Esophagus (tissue), 2 donors: Measurements from ENCODE around the gene AP2A1. TPM values are rescaled to one million over a fixed set of nuclear protein-coding genes. Genes with fewer than 3 reads are reported as not detected.
"Not testable (repeated sequence)": the region's sequence is repeated elsewhere in the genome, so short reads cannot be mapped to it uniquely, and the experiment has no call there.

ENCODE experiments used
- H3K27ac ChIP-seq, 2 donors: one replicate each; pipeline ENCODE4 v1.5.1; 2013; ENCODE audit warnings: low read depth in 2 of 2, mild to moderate bottlenecking in 2 of 2, inconsistent platforms in 1 of 2, low read length in 1 of 2, moderate library complexity in 1 of 2
- H3K27me3 ChIP-seq, 2 donors: one replicate each; pipeline ENCODE4 v1.6.1; 2013; ENCODE audit warnings: low read length in 2 of 2, control low read depth in 1 of 2, mild to moderate bottlenecking in 1 of 2; ENCODE audit not compliant: insufficient read depth in 2 of 2, control insufficient read depth in 1 of 2
- H3K36me3 ChIP-seq, 2 donors: one replicate each; pipeline ENCODE4 v1.6.1; 2013; ENCODE audit warnings: low read length in 1 of 2; ENCODE audit not compliant: control insufficient read depth in 2 of 2, insufficient read depth in 2 of 2
- H3K4me1 ChIP-seq, 2 donors: one replicate each; pipeline ENCODE4 v1.6.1; 2013; ENCODE audit warnings: low read length in 1 of 2; ENCODE audit not compliant: control insufficient read depth in 2 of 2, insufficient read depth in 2 of 2
- H3K4me3 ChIP-seq, 2 donors: one replicate each; pipeline ENCODE4 v1.5.1; 2013; ENCODE audit warnings: low read length in 2 of 2, mild to moderate bottlenecking in 2 of 2, low read depth in 1 of 2, moderate library complexity in 1 of 2
- H3K9me3 ChIP-seq, 2 donors: one replicate each; pipeline ENCODE4 v1.6.1; 2013; ENCODE audit warnings: mild to moderate bottlenecking in 2 of 2, low read depth in 1 of 2, low read length in 1 of 2, moderate library complexity in 1 of 2; ENCODE audit not compliant: control insufficient read depth in 2 of 2, insufficient read depth in 1 of 2
- WGBS, 2 donors: extraction: QIAGEN DNeasy Blood & Tissue Kit; methylation state at CpG; one replicate each; pipeline ENCODE4 v1.1.7; 2013; 5-methylcytosine and 5-hydroxymethylcytosine counted together
- polyA plus RNA-seq, 2 donors: library from polyadenylated mRNA; stranded (reverse); fragments of 200-250 nt; gene quantifications; one replicate each; pipeline ENCODE4 v1.2.3, GENCODE V29; 2013
- donor health status: healthy with polysubstance abuse.
- donor health status: Bipolar disorder and iron deficiency.

AP2A1 gene
- polyA plus RNA-seq, 2 donors, result 37.4 to 40.7 TPM

- H3K4me3 ChIP-seq, result peak overlapping the region in 1 of 2 donors; percentile 63
Measured at GRCh38 chr19:49814010-49814409, 47.2 kb downstream of the AP2A1 start.

DNA sequence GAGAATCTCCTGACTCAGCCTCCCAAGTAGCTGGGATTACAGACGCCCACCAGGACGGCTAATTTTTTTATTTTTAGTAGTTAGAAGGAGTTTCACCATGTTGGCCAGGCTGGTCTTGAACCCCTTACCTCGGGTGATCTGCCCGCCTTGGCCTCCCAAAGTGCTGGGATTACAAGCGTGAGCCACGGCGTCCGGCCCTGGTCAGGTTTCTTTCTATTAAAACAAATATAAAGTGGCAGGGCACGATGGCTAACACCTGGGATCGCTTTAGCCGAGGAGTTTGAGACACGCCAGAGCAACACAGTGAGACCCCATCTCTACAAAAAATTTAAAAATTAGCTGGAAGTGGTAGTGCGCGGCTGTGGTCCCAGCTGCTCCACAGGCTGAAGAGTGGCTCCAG, 49.8 kb downstream of the AP2A1 start:
- 69% methylated on average over 14 of the region's 14 CpGs for WGBS, 2 donors
- Histone ChIP-seq H3K27ac (peak overlapping the region; percentile 74 to 82), H3K27me3 (no peaks in the 10 kb centered on the region), H3K36me3 (no peaks in the 10 kb centered on the region), H3K4me1 (peaks cover 4 to 10% of the 10 kb centered on the region in 2 donors), H3K4me3 (no peak overlapping the region), H3K9me3 (no peaks in the 10 kb centered on the region)

More at GRCh38 chr19:49814010-49814409, 47.2 kb downstream of the AP2A1 start:
- 71 to 74% methylated on average over 1 of the region's 1 CpG for WGBS, 2 donors
- peaks cover 2 to 13% of the 10 kb centered on the region in 2 donors for H3K4me1 ChIP-seq
- H3K36me3 ChIP-seq, result no peaks in the 10 kb centered on the region
- no peaks in the 10 kb centered on the region for H3K27me3 ChIP-seq
- H3K9me3 ChIP-seq, result no peaks in the 10 kb centered on the region
- H3K27ac ChIP-seq, result peak overlapping the region; percentile 24 to 71

- WGBS, 2 donors, result 0% methylated on average over 57 of the region's 57 CpGs
- peak within 1 kb of the TSS; percentile 89 to 96 for H3K27ac ChIP-seq
- no peaks in the 10 kb centered on the region for H3K27me3 ChIP-seq
- no peaks in the 10 kb centered on the region for H3K9me3 ChIP-seq
- peak within 1 kb of the TSS; percentile 74 to 85 for H3K4me3 ChIP-seq
- peaks cover 4 to 10% of the 10 kb centered on the region in 2 donors for H3K4me1 ChIP-seq
- H3K36me3 ChIP-seq, result peaks cover 0 to 1% of the 10 kb centered on the region in 2 donors
Measured at GRCh38 chr19:49817964-49818648, 51.3 kb downstream of the AP2A1 start, which contains the start of gene MED25. Gene MED25 (plus strand): TSS chr19:49818289. CDS start chr19:49818342, 53 bp downstream.

- H3K4me1 ChIP-seq, result peaks cover 4 to 10% of the 10 kb centered on the region in 2 donors
- H3K36me3 ChIP-seq, result peaks cover 0 to 8% of the 10 kb centered on the region in 2 donors
- H3K27ac ChIP-seq, result peak overlapping the region; percentile 89 to 96
- no peaks in the 10 kb centered on the region for H3K27me3 ChIP-seq
- no peaks in the 10 kb centered on the region for H3K9me3 ChIP-seq
- H3K4me3 ChIP-seq, result peak overlapping the region; percentile 74 to 85
- WGBS, 2 donors, result 24% methylated on average over 16 of the region's 16 CpGs
Measured at GRCh38 chr19:49818649-49819370, 52.0 kb downstream of the AP2A1 start.

DNA sequence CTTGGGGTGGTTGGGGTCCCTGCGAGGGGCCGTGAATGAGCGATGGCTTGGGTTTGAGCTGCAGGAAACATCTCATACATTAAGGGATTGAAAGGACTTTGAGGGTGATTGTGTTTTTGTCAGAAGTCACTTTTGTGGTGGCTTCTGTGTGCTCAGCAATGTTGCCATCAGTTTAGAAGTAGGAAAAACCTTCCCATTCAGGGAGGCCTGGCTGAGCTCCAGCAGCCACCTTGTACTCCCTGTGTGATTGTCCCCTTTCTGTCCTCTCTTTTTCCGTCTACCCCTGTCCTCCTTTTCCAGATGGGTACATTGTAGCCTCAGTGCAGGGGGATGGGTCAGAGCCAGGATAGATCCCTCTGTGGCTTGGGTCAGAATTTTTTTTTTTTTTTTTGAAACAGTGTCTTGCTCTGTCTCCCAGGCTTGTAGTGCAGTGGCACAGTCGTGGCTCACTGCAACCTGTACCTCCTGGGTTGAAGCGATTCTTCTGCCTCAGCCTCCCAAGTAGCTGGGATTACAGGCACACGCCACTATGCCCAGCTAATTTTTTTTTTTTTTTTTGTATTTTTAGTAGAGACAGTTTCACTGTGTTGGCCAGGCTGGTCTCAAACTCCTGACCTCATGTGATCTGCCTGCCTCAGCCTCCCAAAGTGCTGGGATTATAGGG, 52.8 kb downstream of the AP2A1 start:
- H3K4me1 ChIP-seq, H3K9me3 ChIP-seq, H3K27ac ChIP-seq, H3K27me3 ChIP-seq: not testable (repeated sequence)
- H3K36me3 ChIP-seq, result peaks cover 0 to 11% of the 10 kb centered on the region in 2 donors
- H3K4me3 ChIP-seq, result peak overlapping the region; percentile 74 to 85
- 75 to 77% methylated on average over 7 of the region's 7 CpGs for WGBS, 2 donors

- H3K27ac ChIP-seq, result no peak overlapping the region
- H3K4me3 ChIP-seq, result no peak overlapping the region
- H3K9me3 ChIP-seq, result no peaks in the 10 kb centered on the region
- peaks cover 4 to 7% of the 10 kb centered on the region in 2 donors for H3K4me1 ChIP-seq
- no peaks in the 10 kb centered on the region for H3K27me3 ChIP-seq
- peaks cover 0 to 11% of the 10 kb centered on the region in 2 donors for H3K36me3 ChIP-seq
- 69 to 82% methylated on average over 10 of the region's 10 CpGs for WGBS, 2 donors
Measured at GRCh38 chr19:49820125-49820524, 53.3 kb downstream of the AP2A1 start.

DNA sequence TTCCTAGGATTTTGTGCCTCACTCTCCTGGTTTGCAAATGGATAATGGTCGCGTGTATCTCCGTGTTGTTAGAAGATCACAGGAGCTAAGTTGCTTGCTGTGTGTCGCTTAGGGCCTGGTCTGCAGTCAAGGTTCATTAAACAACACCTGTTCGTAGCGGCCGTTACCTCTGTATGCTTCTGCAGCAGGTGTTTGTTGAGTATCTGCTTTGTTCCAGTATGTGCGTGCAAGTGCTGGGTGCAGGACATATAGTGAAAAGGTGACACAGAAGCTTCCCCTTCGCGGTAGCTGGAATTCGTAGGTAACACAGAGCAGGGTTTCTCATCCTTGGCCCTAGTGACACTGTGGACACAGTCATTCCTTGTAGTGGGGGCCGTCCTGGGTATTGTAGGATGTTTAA, 56.7 kb downstream of the AP2A1 start:
- peaks cover 4 to 7% of the 10 kb centered on the region in 2 donors for H3K4me1 ChIP-seq
- peaks cover 0 to 25% of the 10 kb centered on the region in 2 donors for H3K36me3 ChIP-seq

DNA sequence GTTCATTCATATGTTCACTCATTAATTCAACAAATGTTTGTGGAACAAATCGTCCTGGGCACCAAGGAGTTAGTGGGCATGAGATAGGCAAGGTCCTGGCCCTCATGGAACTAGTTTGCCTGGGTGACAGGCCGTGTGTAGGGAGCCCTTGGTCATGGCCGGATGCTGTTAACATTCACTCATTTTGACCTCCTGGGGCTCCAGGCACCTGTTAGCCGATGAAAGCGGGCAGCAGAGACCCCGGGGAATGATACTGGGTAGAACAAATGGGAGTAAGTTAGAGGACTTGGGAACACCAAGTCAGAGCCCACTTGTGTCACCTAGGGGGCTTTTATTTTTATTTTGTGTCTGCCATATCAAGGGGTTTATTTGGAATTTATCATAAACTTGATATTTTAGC, 57.9 kb downstream of the AP2A1 start:
- no peak overlapping the region for H3K4me3 ChIP-seq
- no peaks in the 10 kb centered on the region for H3K9me3 ChIP-seq
- no peaks in the 10 kb centered on the region for H3K27me3 ChIP-seq
- H3K4me1 ChIP-seq, result no peaks in the 10 kb centered on the region
- 90 to 93% methylated on average over 6 of the region's 6 CpGs for WGBS, 2 donors
- no peak overlapping the region for H3K27ac ChIP-seq
- H3K36me3 ChIP-seq, result peaks cover 0 to 32% of the 10 kb centered on the region in 2 donors

More for the DNA sequence above, 56.7 kb downstream of the AP2A1 start:
- no peaks in the 10 kb centered on the region for H3K27me3 ChIP-seq
- no peak overlapping the region for H3K27ac ChIP-seq
- H3K9me3 ChIP-seq, result no peaks in the 10 kb centered on the region
- 86 to 94% methylated on average over 12 of the region's 12 CpGs for WGBS, 2 donors
- H3K4me3 ChIP-seq, result no peak overlapping the region

GRCh38 chr19:49827034-49827433, 60.2 kb downstream of the AP2A1 start:
- H3K9me3 ChIP-seq, result no peaks in the 10 kb centered on the region
- no peaks in the 10 kb centered on the region for H3K27me3 ChIP-seq
- H3K4me3 ChIP-seq, result no peak overlapping the region
- H3K36me3 ChIP-seq, result peaks cover 5 to 49% of the 10 kb centered on the region in 2 donors
- H3K4me1 ChIP-seq, result no peaks in the 10 kb centered on the region
- H3K27ac ChIP-seq, result no peak overlapping the region
- WGBS, 2 donors, result 91 to 92% methylated on average over 14 of the region's 14 CpGs
